Fibroblast of gingiva (primary cell): ENCODE data around the gene NBAS.
"Not testable (repeated sequence)": the region's sequence is repeated elsewhere in the genome, so short reads cannot be mapped to it uniquely, and the experiment has no call there.

Experiments
- DNase-seq: peaks from one replicate; pipeline ENCODE4 v3.0.0-alpha.2; 2011; ENCODE audit warnings: low read depth

Gene NBAS

GRCh38 chr2:15412309-15412708 is 148.8 kb downstream of the NBAS start:
- DNase-seq: no peak

DNA sequence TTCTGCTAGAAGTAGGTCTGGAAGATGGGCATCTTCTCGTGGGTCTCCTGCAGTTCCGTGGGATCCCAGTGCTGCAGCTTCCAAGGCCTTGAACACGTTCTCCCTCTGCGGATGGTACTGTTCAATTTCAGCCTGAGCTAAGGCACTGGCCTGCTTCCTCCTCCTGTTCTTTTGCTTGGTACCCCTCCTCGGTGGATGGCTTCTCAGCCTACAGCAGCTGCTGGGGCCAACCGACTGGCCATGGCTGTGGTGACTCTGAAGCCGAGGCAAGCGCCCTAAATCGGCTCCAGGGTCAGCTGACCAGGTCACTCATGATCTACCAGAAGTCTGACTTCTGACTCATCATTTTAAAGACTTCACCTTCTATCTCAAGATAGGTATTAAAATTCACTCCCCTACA is 150.2 kb downstream of the NBAS start:
- DNase-seq: no peak

DNA sequence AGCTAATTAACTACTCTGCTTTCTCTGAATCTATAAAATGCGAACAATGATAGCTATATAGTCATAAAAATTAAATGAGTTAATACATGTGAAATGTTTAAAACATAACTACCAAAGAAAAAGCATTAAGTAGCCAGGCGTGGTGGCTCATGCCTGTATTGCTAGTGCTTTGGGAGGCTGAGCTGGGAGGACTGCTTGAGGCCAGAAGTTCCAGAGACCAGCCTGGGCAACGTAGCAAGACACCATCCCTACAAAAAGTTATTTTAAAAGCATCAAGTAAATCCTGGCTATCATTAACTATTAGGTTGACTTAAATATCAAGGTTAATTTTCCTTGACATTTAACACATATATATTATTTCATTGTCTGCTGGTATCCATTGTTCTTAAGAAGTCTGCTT is 152.4 kb downstream of the NBAS start:
- no peak for DNase-seq

DNA sequence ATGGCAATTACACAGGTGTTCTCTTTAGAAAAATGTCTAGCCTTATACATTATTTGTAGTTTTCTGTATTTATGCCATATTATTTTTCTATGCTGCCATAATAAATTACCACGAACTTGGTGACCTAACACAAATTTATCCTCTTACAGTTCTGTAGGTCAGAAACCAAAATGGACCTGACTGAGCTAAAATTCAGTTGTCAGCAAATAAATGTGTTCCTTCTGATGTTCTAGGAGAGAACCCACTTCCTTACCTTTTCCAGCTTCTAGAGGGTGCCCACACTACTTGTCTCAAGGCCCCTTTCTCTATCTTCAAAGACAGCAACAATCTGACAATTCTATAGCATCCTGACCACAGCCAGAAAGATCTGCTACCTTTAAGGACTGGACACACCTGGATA is 153.5 kb downstream of the NBAS start:
- DNase-seq: no peak

- DNase-seq: not testable (repeated sequence)
Measured at GRCh38 chr2:15404511-15404910, 156.6 kb downstream of the NBAS start.

DNA sequence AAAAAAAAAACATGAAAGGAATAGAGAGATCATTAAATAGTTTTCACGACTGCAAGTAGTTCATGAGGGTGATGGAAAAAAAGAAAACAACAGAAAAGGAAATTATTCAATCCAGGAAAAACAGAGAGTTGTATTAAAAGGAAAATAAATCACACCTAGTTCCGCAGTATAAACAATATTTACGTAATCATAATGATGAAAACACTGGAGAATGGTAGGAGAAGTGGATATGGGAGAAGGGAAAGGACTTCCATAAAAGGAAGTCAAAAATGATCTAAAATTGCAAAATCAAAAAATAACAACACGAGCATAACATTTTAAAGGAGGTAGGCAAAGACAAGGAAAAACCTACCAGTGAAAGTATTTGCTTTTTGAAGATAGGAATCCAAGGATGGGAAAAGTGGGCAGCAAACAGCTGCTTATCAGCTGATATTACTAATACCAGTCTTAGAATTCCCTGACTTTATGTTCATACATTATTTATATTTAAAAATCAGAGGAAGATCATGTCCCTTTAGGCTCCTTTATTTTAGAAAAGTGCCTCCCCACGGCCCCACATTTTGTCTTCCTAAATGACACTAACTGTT is 160.8 kb downstream of the NBAS start:
- DNase-seq: no peak

DNA sequence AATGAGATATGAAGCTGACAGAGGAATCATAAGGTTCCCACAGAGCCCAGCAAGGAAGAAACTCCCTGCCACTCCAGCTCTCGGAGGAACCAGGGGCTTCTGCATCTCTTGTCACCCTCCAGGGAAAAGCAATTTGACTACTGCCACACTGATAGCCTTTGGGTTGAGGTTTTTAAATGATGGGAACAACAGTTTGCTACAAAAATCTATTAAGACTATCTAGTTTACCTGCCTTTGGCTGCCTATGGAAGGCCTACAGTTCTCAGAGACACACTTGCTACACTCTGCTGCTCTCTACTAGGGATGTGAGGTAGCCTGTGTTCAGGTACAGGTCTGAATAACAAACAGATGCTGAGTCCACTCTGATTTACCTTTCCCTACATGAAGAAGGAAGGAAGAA is 161.9 kb downstream of the NBAS start:
- DNase-seq: no peak

- peak; percentile 54 for DNase-seq
Measured at GRCh38 chr2:15391751-15392150, 169.4 kb downstream of the NBAS start.

DNA sequence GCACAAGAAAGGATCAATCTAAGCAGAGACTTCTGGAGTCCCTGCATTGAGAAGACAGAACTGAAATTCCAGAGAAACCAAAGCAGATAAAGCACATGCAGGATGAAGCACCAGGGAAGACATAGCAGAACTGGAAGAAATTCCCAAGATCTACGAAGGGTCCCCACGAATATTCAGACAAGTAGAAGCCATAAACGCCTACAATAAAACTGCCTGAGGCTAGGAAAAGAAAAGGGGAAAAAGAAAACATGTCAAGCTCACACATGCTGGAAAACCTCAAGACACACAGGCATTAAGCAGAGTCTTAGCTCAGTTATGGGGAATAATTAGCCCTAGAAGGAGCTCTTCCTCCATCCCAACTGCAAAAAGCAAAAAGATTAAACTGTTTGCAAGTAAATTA is 171.2 kb downstream of the NBAS start:
- DNase-seq: no peak

GRCh38 chr2:15389326-15389700 is 171.8 kb downstream of the NBAS start:
- DNase-seq: no peak

GRCh38 chr2:15388406-15389325 is 172.5 kb downstream of the NBAS start:
- DNase-seq: no peak

- no peak for DNase-seq
Measured at GRCh38 chr2:15385184-15385583, 175.9 kb downstream of the NBAS start.

GRCh38 chr2:15383695-15384350 is 177.3 kb downstream of the NBAS start:
- no peak for DNase-seq

DNA sequence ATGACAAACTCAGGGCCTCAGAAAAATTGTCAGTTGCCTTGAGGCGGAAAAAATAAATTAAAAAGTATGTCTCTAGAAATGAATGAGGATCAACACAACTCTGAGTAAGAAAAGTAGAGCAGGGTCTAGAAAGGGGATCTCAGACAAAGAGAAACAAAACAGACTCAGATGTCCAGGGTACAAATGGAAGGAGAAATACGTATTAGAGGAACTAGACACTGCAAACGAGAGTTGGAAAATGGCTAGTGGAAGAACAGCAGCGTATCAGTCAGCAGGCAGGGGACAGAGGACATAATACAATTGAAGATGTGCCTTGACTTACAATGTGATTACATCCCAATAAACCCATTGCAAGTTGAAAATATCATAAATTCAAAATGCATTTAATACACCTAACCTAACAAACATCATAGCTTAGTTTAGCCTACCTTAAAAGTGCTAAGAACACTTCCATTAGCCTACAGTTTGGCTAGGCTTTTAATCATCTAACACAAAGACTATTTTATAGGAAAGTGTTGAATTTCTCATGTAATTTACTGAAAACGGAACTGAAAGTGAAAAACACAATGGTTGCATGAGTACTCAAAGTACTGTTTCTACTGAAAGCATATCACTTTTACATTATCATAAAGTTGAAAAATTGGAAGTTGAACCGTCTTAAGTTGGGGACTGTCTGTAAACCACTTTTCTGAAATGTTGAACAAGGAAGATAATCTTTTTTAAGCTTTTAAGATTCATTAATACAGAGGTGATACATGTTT is 182.8 kb downstream of the NBAS start:
- DNase-seq: no peak

- no peak for DNase-seq
Measured at GRCh38 chr2:15377202-15377601, 183.9 kb downstream of the NBAS start.

GRCh38 chr2:15372019-15372418 is 189.1 kb downstream of the NBAS start:
- DNase-seq: no peak

DNA sequence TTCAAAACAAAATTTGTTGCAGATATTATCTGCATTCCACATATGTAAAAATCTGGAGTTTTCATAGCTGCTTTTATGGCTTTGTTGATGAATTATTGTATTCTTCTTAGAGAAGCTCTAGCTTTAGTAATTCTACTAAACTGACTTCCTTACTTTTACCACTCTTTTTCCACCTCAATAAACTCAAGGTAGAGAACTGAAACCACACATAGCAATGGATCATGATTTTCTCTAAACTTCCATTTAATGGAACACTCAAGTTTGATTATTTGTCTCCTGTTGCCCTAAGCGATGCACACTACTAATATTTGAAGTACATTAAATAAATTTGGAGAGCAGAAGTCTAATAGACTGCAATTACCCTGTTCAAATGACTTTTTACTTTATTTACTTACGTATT is 192.0 kb downstream of the NBAS start:
- no peak for DNase-seq

DNA sequence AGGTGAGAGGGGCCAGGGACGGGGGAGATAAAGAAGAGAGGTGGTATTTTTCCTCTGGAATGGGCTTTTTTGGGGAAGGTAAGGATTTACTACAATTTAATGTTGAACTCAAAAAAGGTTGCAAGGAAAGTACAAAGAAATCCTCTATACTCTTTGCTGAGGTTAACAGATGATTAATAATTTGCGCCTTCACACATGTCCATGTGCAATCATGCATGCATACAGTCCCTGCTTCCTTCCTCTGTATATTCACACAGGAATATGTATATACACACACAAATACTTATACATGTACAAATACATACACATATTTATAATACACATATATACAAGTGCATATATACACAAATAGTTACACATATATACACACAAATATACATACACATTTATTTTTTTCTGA is 193.4 kb downstream of the NBAS start:
- DNase-seq: no peak

DNA sequence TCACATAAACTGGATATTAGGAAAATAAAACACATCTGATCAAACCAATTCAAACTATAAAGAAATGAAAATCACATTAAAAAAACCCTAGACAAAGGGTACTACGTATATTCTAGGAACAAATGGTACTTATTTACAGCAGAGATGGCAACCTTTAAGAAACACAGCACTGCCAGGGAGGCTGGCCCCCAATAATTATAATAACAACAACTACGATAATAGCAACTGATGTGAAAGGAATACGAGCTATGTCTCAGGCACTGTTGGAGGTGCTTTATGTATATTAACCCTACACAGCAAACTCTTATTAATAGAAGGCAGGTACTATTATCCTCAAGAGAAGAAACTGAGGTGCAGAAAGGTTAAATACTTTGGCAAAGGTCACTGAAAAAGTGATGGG is 193.9 kb downstream of the NBAS start:
- no peak for DNase-seq

- DNase-seq: no peak
Measured at GRCh38 chr2:15365411-15365810, 195.7 kb downstream of the NBAS start.

DNA sequence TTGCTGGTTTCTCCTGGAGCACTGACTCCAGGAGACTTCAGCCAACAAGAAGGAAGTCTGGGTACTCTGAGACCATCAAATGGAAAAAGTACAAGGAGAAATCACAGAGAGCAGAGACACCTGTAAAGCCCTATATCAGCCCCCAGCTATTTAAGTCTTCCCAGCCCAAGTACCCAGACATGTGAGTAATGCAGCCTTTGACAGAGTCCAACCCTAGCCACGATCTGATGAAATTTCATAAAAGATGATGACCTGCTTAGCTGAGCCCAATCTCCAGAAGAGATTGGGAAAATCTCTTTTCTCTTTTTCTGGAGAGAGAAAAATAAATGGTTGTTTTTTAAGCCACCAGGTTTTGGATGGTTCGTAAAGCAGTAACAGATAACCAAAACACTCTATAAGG is 196.6 kb downstream of the NBAS start:
- no peak for DNase-seq

- DNase-seq: no peak
Measured at GRCh38 chr2:15363734-15364133, 197.4 kb downstream of the NBAS start.

- DNase-seq: no peak
Measured at GRCh38 chr2:15363142-15363541, 198.0 kb downstream of the NBAS start.
